Small intestine (tissue), 7 donors: ENCODE measurements around the gene SLC43A3. TPM values are rescaled to one million over a fixed set of nuclear protein-coding genes. Genes with fewer than 3 reads are reported as not detected.
"Not testable (repeated sequence)": the region's sequence is repeated elsewhere in the genome, so short reads cannot be mapped to it uniquely, and the experiment has no call there.

Source experiments
- DNase-seq, 2 donors: peaks; one replicate each; pipeline versions ENCODE4 v3.0.0 to v3.0.0-alpha.2; 2013
- FAIRE-seq: peaks from 2 replicates; lab custom pipeline; 2012; peaks lifted over from hg19 to GRCh38; lab: Jason Lieb, UNC
- H3K27ac ChIP-seq, 3 donors: one replicate each; pipeline ENCODE4 v1.5.1; 2013; ENCODE audit warnings: low read length in 2 of 3, mild to moderate bottlenecking in 2 of 3, control low read depth in 1 of 3, inconsistent platforms in 1 of 3, low read depth in 1 of 3, moderate library complexity in 1 of 3
- H3K27me3 ChIP-seq, 3 donors: one replicate each; pipeline ENCODE4 v1.6.1; 2013; ENCODE audit warnings: low read length in 3 of 3, inconsistent platforms in 1 of 3; ENCODE audit not compliant: control insufficient read depth in 3 of 3, insufficient read depth in 3 of 3
- H3K36me3 ChIP-seq, 3 donors: one replicate each; pipeline ENCODE4 v1.6.1; 2013; ENCODE audit warnings: low read length in 3 of 3, inconsistent platforms in 1 of 3, low read depth in 1 of 3, mild to moderate bottlenecking in 1 of 3, moderate library complexity in 1 of 3; ENCODE audit not compliant: control insufficient read depth in 3 of 3, insufficient read depth in 2 of 3
- H3K4me1 ChIP-seq, 3 donors: one replicate each; pipeline ENCODE4 v1.6.1; 2013; ENCODE audit warnings: low read length in 2 of 3, inconsistent platforms in 1 of 3, low read depth in 1 of 3, mild to moderate bottlenecking in 1 of 3, moderate library complexity in 1 of 3; ENCODE audit not compliant: control insufficient read depth in 3 of 3, insufficient read depth in 2 of 3
- H3K4me3 ChIP-seq, 3 donors: one replicate each; pipeline ENCODE4 v1.5.1; 2013; ENCODE audit warnings: low read length in 3 of 3, control low read depth in 1 of 3, inconsistent platforms in 1 of 3, low read depth in 1 of 3, mild to moderate bottlenecking in 1 of 3, moderate library complexity in 1 of 3
- H3K9me3 ChIP-seq, 2 donors: one replicate each; pipeline ENCODE4 v1.6.1; 2013; ENCODE audit warnings: low read depth in 1 of 2, low read length in 1 of 2; ENCODE audit not compliant: control insufficient read depth in 2 of 2, insufficient read depth in 1 of 2
- WGBS, 3 donors: extraction: QIAGEN DNeasy Blood & Tissue Kit; methylation state at CpG; one replicate each; pipeline ENCODE4 v1.1.7; 2013; 5-methylcytosine and 5-hydroxymethylcytosine counted together
- polyA plus RNA-seq, 4 donors: library from polyadenylated mRNA; stranded (reverse) in 3 of 4; unstranded in 1 of 4; fragments of 200-250 nt in 3 of 4; fragments of 120-200 nt in 1 of 4; gene quantifications; one replicate each; pipeline versions ENCODE4 v1.2.1 to v1.2.3, GENCODE V29; 2013
- donor health status: healthy with polysubstance abuse.
- donor health status: control.
- donor health status: control.
- donor health status: Bipolar disorder and iron deficiency.
- donor health status: healthy.

SLC43A3 gene
- polyA plus RNA-seq, 4 donors = 2.4 to 13.8 (median 8.3) TPM

DNA sequence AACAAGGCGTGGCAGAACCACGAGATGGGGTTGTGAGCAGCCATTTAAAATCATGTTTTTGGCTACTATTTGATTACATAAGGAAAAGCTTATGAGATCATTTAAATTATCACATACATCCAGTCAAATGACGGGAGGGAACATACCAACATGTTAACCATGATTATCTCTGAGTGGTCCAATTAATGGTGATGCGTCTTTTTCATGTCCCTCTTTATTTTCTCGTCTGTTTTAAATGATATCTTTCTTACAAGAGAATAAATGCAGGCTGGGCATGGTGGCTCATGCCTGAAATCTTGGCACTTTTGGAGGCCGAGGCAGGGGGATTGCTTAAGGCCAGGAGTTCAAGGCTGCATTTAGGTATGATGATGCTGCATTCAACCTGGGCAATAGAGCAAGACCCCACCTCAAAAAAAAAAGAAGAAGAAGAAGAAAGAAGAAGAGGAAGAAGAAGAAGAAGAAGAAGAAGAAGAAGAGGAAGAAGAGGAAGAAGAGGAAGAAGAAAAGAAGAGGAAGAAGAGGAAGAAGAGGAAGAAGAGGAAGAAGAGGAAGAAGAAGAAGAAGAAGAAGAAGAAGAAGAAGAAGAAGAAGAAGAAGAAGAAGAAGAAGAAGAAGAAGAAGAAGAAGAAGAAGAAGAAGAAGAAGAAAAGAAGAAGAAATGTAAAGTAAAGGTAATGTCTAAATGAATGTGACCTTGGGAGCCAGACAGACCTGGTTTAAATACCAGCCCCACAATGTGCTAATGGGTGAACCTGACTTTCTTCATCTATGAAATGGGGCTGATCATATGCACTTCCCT is 23.7 kb downstream of the SLC43A3 start:
- not testable (repeated sequence) for H3K9me3 ChIP-seq, H3K4me1 ChIP-seq, H3K4me3 ChIP-seq, H3K36me3 ChIP-seq, FAIRE-seq, H3K27me3 ChIP-seq, DNase-seq, H3K27ac ChIP-seq
- WGBS, 3 donors = 66 to 82% (median 79%) methylated on average over 6 of the region's 6 CpGs

GRCh38 chr11:57402188-57403002 is 24.5 kb downstream of the SLC43A3 start:
- H3K4me3 ChIP-seq = no peak overlapping the region
- no peak overlapping the region for H3K27ac ChIP-seq
- DNase-seq = no peak
- peaks cover 0 to 5% (median 0%) of the 10 kb centered on the region in 3 donors for H3K36me3 ChIP-seq
- no peak for FAIRE-seq
- no peaks in the 10 kb centered on the region for H3K9me3 ChIP-seq
- no peaks in the 10 kb centered on the region for H3K27me3 ChIP-seq
- H3K4me1 ChIP-seq = no peaks in the 10 kb centered on the region
- WGBS, 3 donors = 22 to 63% (median 42%) methylated on average over 6 of the region's 6 CpGs

DNA sequence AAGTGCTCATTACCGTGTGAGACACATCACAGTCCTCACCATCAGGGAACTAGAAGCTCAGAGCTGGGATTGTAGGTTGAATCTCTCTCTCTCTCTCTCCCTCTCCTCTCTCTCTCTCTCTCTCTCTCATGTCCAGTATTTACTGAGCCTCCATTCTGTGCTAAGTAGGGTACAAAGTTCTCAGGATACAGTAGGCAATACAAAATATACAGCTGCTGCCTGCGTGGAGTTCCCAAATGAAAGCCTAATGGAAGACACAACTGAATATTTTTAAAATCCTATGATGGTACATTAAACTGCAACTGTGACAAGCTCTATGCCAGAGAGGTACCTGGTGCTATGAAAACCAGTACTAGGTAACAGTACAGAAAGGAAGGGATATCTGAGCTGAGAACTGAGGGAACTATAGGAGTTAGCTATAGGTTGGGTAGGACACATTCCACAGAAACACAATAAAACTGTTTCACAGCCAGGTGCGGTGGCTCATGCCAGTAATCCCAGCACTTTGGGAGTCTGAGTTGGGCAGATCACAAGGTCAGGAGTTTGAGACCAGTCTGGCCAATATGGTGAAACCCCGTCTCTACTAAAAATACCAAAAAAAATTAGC is 26.8 kb downstream of the SLC43A3 start:
- no peaks in the 10 kb centered on the region for H3K36me3 ChIP-seq
- H3K9me3 ChIP-seq = no peaks in the 10 kb centered on the region
- peak; percentile 1 to 58 for DNase-seq
- WGBS, 3 donors = 35 to 72% (median 47%) methylated on average over 4 of the region's 4 CpGs
- H3K27me3 ChIP-seq = no peaks in the 10 kb centered on the region
- FAIRE-seq = no peak
- H3K4me1 ChIP-seq = no peaks in the 10 kb centered on the region
- no peak overlapping the region for H3K27ac ChIP-seq
- no peak overlapping the region for H3K4me3 ChIP-seq

- no peaks in the 10 kb centered on the region for H3K36me3 ChIP-seq
- no peaks in the 10 kb centered on the region for H3K4me1 ChIP-seq
- DNase-seq (no peak), FAIRE-seq (no peak)
- H3K27ac ChIP-seq = no peak overlapping the region
- no peaks in the 10 kb centered on the region for H3K27me3 ChIP-seq
- H3K4me3 ChIP-seq = no peak overlapping the region
- no peaks in the 10 kb centered on the region for H3K9me3 ChIP-seq
- WGBS, 3 donors = 80 to 87% (median 83%) methylated on average over 5 of the region's 5 CpGs
Measured at GRCh38 chr11:57399221-57399620, 27.7 kb downstream of the SLC43A3 start.

DNA sequence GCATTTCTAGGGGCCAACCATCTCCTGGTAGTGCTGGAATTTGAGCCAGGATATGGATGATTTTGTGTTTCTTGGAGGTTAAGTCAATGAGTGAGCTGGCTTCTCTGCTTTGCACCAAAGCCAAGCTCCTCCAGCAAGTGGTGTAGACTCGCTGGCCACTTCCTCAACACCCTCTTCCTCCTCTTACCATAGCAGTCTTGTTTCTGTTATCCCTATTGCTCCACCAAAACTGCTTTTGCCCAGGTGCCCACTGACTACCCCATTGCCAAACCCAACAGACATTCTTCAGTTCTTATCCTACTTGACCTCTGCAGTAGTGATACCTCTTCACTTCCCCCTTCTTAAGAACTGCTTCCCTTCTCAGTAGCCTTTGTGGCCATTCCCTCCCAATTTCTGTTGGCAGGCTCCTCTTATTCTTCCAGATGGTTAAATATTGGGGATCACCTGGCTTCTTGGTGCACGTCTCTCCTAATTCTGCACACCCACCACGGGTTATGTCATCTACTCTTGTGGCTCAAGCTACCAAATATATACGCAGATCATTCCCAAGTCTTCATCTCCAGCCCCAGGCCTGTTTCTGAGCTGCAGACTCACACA is 29.4 kb downstream of the SLC43A3 start:
- 78 to 83% (median 79%) methylated on average over 4 of the region's 4 CpGs for WGBS, 3 donors
- H3K36me3 ChIP-seq = no peaks in the 10 kb centered on the region
- no peak overlapping the region for H3K27ac ChIP-seq
- no peaks in the 10 kb centered on the region for H3K9me3 ChIP-seq
- FAIRE-seq (no peak), DNase-seq (no peak)
- no peak overlapping the region for H3K4me3 ChIP-seq
- no peaks in the 10 kb centered on the region for H3K27me3 ChIP-seq
- no peaks in the 10 kb centered on the region for H3K4me1 ChIP-seq

DNA sequence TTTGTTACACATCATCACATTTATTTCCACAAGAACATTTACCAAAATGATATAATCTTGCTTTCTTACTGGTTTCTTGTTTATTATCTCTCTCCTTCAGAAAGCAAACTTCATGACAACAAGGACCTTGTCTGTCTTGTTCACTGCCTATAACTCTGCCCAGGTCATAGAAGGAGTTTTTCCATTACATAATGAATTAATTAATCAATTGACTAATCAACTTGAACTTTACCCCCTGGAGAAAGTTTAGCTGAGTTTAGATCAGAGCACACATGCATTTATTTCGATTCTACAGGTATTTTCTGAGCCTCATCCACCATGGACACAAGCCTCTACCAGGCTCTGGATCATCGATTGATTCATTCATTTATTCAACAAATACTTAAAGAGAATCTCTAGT is 30.2 kb downstream of the SLC43A3 start:
- Histone ChIP-seq H3K27ac (no peak overlapping the region), H3K9me3 (no peaks in the 10 kb centered on the region), H3K36me3 (no peaks in the 10 kb centered on the region), H3K4me3 (no peak overlapping the region), H3K4me1 (no peaks in the 10 kb centered on the region), H3K27me3 (no peaks in the 10 kb centered on the region)
- 53 to 68% (median 54%) methylated on average over 2 of the region's 2 CpGs for WGBS, 3 donors
- FAIRE-seq (no peak), DNase-seq (no peak)

- no peaks in the 10 kb centered on the region for H3K27me3 ChIP-seq
- H3K36me3 ChIP-seq = no peaks in the 10 kb centered on the region
- H3K27ac ChIP-seq = no peak overlapping the region
- H3K4me3 ChIP-seq = no peak overlapping the region
- FAIRE-seq (no peak), DNase-seq (no peak)
- H3K9me3 ChIP-seq = no peaks in the 10 kb centered on the region
- H3K4me1 ChIP-seq = no peaks in the 10 kb centered on the region
- 81 to 84% (median 82%) methylated on average over 11 of the region's 11 CpGs for WGBS, 3 donors
Measured at GRCh38 chr11:57395905-57396623, 30.9 kb downstream of the SLC43A3 start.
